ENCODE results near the gene DEF6.
A peak's percentile ranks its signal among the peaks of the same experiment; 100 is the strongest.
"Not testable (repeated sequence)": the region's sequence is repeated elsewhere in the genome, so short reads cannot be mapped to it uniquely, and the experiment has no call there.

The DEF6 gene

DNA sequence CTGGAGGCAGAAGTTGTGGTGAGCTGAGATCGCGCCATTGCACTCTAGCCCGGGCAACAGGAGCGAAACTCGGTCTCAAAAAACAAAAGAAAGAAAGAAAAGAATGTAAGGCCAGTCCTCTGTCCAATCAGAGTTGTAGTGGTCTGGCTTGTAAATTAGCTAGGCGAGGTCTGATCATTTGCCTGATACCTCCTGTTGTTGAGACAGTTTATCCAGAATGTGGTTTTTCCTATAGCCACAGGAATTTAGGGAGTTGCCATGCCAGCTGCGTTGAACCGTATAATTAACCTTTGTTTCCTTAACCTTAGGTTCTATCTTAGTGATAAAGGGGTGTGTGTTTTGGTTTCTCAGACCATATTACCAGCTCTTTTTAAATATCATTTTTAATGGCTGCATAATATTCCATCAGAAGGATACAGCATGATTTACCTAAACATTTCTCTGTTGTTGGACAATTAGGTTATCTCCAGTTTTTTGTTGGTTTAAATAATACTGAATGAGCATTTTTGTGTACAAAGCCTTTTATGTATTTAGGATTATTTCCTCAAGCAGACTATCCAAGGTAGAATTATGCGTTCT is 33.0 kb downstream of the DEF6 start:
- Histone ChIP-seq H2AFZ (ENCODE audit: low read length) (no peak overlapping the region), H3K36me3 (ENCODE audit: insufficient read depth, low read length) (no peaks in the 10 kb centered on the region), H3K79me2 (ENCODE audit: insufficient read depth, low read length) (no peaks in the 10 kb centered on the region), H3K9me3 (ENCODE audit: insufficient read depth, low read depth, low read length) (0 out of 2 replicates have a peak, but pooled peaks cover 3% of the 10 kb centered on the region), H3K4me1 (ENCODE audit: insufficient read depth, low read length, poor library complexity, severe bottlenecking) (peaks cover 9% of the 10 kb centered on the region), H3K27me3 (ENCODE audit: insufficient read depth, low read length, poor library complexity, severe bottlenecking) (no peaks in the 10 kb centered on the region), H3F3A (ENCODE audit: low read depth) (no peaks in the 10 kb centered on the region), H3K4me2 (ENCODE audit: low read depth, low read length, poor library complexity, severe bottlenecking) (no peak overlapping the region), H3K4me3 (ENCODE audit: low read length, poor library complexity, severe bottlenecking) (no peak overlapping the region), H3K9ac (ENCODE audit: low read depth, low read length, poor library complexity, severe bottlenecking) (no peak overlapping the region), H4K20me1 (ENCODE audit: insufficient read depth, low read length, poor library complexity, severe bottlenecking) (no peaks in the 10 kb centered on the region), H3K9me2 (replicated peaks; ENCODE audit: low read depth, low read length) (no peaks in the 10 kb centered on the region)
- TF ChIP-seq, protein P1, sequence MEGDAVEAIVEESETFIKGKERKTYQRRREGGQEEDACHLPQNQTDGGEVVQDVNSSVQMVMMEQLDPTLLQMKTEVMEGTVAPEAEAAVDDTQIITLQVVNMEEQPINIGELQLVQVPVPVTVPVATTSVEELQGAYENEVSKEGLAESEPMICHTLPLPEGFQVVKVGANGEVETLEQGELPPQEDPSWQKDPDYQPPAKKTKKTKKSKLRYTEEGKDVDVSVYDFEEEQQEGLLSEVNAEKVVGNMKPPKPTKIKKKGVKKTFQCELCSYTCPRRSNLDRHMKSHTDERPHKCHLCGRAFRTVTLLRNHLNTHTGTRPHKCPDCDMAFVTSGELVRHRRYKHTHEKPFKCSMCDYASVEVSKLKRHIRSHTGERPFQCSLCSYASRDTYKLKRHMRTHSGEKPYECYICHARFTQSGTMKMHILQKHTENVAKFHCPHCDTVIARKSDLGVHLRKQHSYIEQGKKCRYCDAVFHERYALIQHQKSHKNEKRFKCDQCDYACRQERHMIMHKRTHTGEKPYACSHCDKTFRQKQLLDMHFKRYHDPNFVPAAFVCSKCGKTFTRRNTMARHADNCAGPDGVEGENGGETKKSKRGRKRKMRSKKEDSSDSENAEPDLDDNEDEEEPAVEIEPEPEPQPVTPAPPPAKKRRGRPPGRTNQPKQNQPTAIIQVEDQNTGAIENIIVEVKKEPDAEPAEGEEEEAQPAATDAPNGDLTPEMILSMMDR (conservative IDR thresholded peaks at IDR 0.05; ENCODE audit: low read length), result no peak
- TF ChIP-seq EZH2phosphoT487 (IDR thresholded peaks at IDR 0.05; ENCODE audit: borderline replicate concordance), result no peak

- H3K9me2 ChIP-seq (replicated peaks; ENCODE audit: low read depth, low read length); H3K4me1 ChIP-seq (ENCODE audit: insufficient read depth, low read length, poor library complexity, severe bottlenecking); H3K79me2 ChIP-seq (ENCODE audit: insufficient read depth, low read length); H2AFZ ChIP-seq (ENCODE audit: low read length); H3K9me3 ChIP-seq (ENCODE audit: insufficient read depth, low read depth, low read length); H4K20me1 ChIP-seq (ENCODE audit: insufficient read depth, low read length, poor library complexity, severe bottlenecking); H3K4me2 ChIP-seq (ENCODE audit: low read depth, low read length, poor library complexity, severe bottlenecking); H3F3A ChIP-seq (ENCODE audit: low read depth); H3K4me3 ChIP-seq (ENCODE audit: low read length, poor library complexity, severe bottlenecking); H3K9ac ChIP-seq (ENCODE audit: low read depth, low read length, poor library complexity, severe bottlenecking); H3K36me3 ChIP-seq (ENCODE audit: insufficient read depth, low read length); H3K27me3 ChIP-seq (ENCODE audit: insufficient read depth, low read length, poor library complexity, severe bottlenecking): not testable (repeated sequence)
- TF ChIP-seq, protein P1 (conservative IDR thresholded peaks at IDR 0.05; ENCODE audit: low read length), result peak; percentile 33; the same call in 1 of the 2 replicates
Observed at GRCh38 chr6:35332074-35332887, 34.7 kb downstream of the DEF6 start.

DNA sequence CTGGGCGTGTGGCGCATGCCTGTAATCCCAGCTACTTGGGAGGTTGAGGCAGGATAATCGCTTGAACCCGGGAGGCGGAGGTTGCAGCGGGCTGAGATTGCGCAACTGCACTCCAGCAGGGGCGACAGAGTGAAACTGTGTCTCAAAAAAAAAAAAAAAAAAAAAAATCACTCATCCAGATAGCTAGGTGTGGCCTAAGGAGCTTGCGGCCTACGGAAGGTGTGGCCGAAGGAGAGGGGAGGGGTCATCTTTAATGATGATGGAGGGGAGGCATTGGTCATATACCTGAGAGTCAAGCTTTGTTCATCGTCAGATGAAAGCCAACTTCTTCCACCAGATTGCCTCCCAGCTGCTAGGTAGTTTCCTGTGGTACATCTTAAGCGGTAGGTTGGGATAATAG is 43.9 kb downstream of the DEF6 start:
- peaks cover 4% of the 10 kb centered on the region for H4K20me1 ChIP-seq (ENCODE audit: insufficient read depth, low read length, poor library complexity, severe bottlenecking)
- no peaks in the 10 kb centered on the region for H3K27me3 ChIP-seq (ENCODE audit: insufficient read depth, low read length, poor library complexity, severe bottlenecking)
- H3K79me2 ChIP-seq (ENCODE audit: insufficient read depth, low read length), result peaks cover 8% of the 10 kb centered on the region; the same call in 1 of the 2 replicates
- H2AFZ ChIP-seq (ENCODE audit: low read length), result no peak overlapping the region
- no peak for TF ChIP-seq EZH2phosphoT487 (IDR thresholded peaks at IDR 0.05; ENCODE audit: borderline replicate concordance)
- TF ChIP-seq, protein P1 (conservative IDR thresholded peaks at IDR 0.05; ENCODE audit: low read length), result no peak
- no peaks in the 10 kb centered on the region for H3K9me3 ChIP-seq (ENCODE audit: insufficient read depth, low read depth, low read length)
- no peaks in the 10 kb centered on the region for H3F3A ChIP-seq (ENCODE audit: low read depth)
- H3K36me3 ChIP-seq (ENCODE audit: insufficient read depth, low read length), result no peaks in the 10 kb centered on the region
- no peaks in the 10 kb centered on the region for H3K9me2 ChIP-seq (replicated peaks; ENCODE audit: low read depth, low read length)
- no peak overlapping the region for H3K9ac ChIP-seq (ENCODE audit: low read depth, low read length, poor library complexity, severe bottlenecking)
- H3K4me1 ChIP-seq (ENCODE audit: insufficient read depth, low read length, poor library complexity, severe bottlenecking), result peaks cover 16% of the 10 kb centered on the region
- no peak overlapping the region for H3K4me2 ChIP-seq (ENCODE audit: low read depth, low read length, poor library complexity, severe bottlenecking)
- no peak overlapping the region for H3K4me3 ChIP-seq (ENCODE audit: low read length, poor library complexity, severe bottlenecking)

Measured in Loucy (cell line).